Right lobe of liver (tissue), 6 donors: ENCODE measurements around the gene SAFB2. TPM values are rescaled to one million over a fixed set of nuclear protein-coding genes. Genes with fewer than 3 reads are reported as not detected.

Source experiments
- ATAC-seq, 4 donors: fragments of 200-7000 bp; cut with Tn5 transposase; one replicate each; pipeline ENCODE4 v1.9.1; 2020; ENCODE audit warnings: mild to moderate bottlenecking in 4 of 4, moderate library complexity in 4 of 4
- DNase-seq, 3 donors: peaks; one replicate each; pipeline ENCODE4 v3.0.0-alpha.2; 2020
- H3K27ac ChIP-seq, 3 donors: fragments of 200-600 bp; one replicate each; pipeline ENCODE4 v1.8.0; 2022
- H3K27me3 ChIP-seq, 2 donors: fragments of 200-600 bp; one replicate each; pipeline ENCODE4 v1.8.0; 2022
- H3K36me3 ChIP-seq, 4 donors: fragments of 200-600 bp; sonication (generic) in 1 of 4; one replicate each; pipeline versions ENCODE4 v1.5.1 to v1.8.0; 2017 to 2022; ENCODE audit warnings: control low read depth in 1 of 4
- H3K4me1 ChIP-seq, 4 donors: fragments of 200-600 bp; sonication (generic) in 1 of 4; one replicate each; pipeline versions ENCODE4 v1.5.1 to v1.8.0; 2017 to 2022; ENCODE audit warnings: control low read depth in 1 of 4
- H3K4me3 ChIP-seq, 3 donors: fragments of 200-600 bp; one replicate each; pipeline ENCODE4 v1.8.0; 2022
- H3K9me3 ChIP-seq, 4 donors: fragments of 200-600 bp; sonication (generic) in 1 of 4; one replicate each; pipeline versions ENCODE4 v1.5.1 to v1.8.0; 2017 to 2022; ENCODE audit warnings: control low read depth in 1 of 4
- CTCF ChIP-seq, 4 donors: fragments of 200-600 bp in 3 of 4; fragments of 450-650 bp in 1 of 4; IDR thresholded peaks; one replicate each; pipeline versions ENCODE4 v1.5.1 to v1.8.0; 2016 to 2022; ENCODE audit warnings: antibody characterized with exemption in 4 of 4, mild to moderate bottlenecking in 2 of 4
- POLR2A ChIP-seq: fragments of 450-650 bp; IDR thresholded peaks from one replicate; pipeline ENCODE4 v1.6.1; 2017; ENCODE audit warnings: antibody characterized with exemption, mild to moderate bottlenecking
- WGBS: methylation state at CpG from one replicate; pipeline ENCODE4 v1.1.6; 2018; ENCODE audit warnings: low coverage, low lambda C conversion rate; ENCODE audit not compliant: insufficient coverage; ENCODE audit errors: missing lambda C conversion rate; 5-methylcytosine and 5-hydroxymethylcytosine counted together
- intact Hi-C, 2 donors: fragments of 100-400 bp; cut with DNase I; formaldehyde crosslinking; loops; one replicate each; pipeline versions ENCODE4 v1.11.2 to v1.14.1; 2022
- total RNA-seq, 6 experiments: library from RNA; depleted of rRNA in 2 of 6; stranded (reverse); fragments of >200 nt in 2 of 6; fragmentation: NEBNext Ultra II Directional in 3 of 6; extraction: Animal tissue kit (Norgen Biotek cat#: 25700) in 3 of 6; gene quantifications; one replicate each; pipeline versions ENCODE4 v1.1.0 to v1.2.4, GENCODE V29; 2016 to 2023
- donor health status: DM: no; HTN: yes; CAD: no.
- donor health status: DM: no; HTN: no; CAD: no.
- donor health status: DM: no; HTN: no; CAD: no.
- donor health status: DM: no; HTN: yes; CAD: no.
- donor health status: DM: no; HTN: yes; CAD: no.

Gene SAFB2
- total RNA-seq, 6 experiments from 2014 or later: 16.9 to 48.9 (median 41.7) TPM

- no peak overlapping the region for H3K4me3 ChIP-seq
- H3K27me3 ChIP-seq: peaks cover 0 to 5% of the 10 kb centered on the region in 2 donors
- WGBS: 61% methylated on average over 4 of the region's 7 CpGs
- DNase-seq: no peak
- no peak overlapping the region for H3K27ac ChIP-seq
- TF ChIP-seq POLR2A: no peak
- no peak for TF ChIP-seq CTCF (IDR thresholded peaks at IDR 0.05)
- ATAC-seq: no peak
- H3K9me3 ChIP-seq: no peaks in the 10 kb centered on the region
- no peaks in the 10 kb centered on the region for H3K36me3 ChIP-seq
- intact Hi-C loops: no loop called here
- no peaks in the 10 kb centered on the region for H3K4me1 ChIP-seq
These were observed 57.6 kb downstream of the SAFB2 start for GRCh38 chr19:5564930-5565329.

GRCh38 chr19:5563935-5564612, 58.5 kb downstream of the SAFB2 start:
- no peak overlapping the region for H3K4me3 ChIP-seq
- H3K27me3 ChIP-seq: peaks cover 0 to 5% of the 10 kb centered on the region in 2 donors
- no peaks in the 10 kb centered on the region for H3K4me1 ChIP-seq
- H3K9me3 ChIP-seq: no peaks in the 10 kb centered on the region
- TF ChIP-seq POLR2A: no peak
- TF ChIP-seq CTCF (IDR thresholded peaks at IDR 0.05): no peak
- ATAC-seq: no peak
- intact Hi-C loops: no loop called here
- no peak for DNase-seq
- H3K36me3 ChIP-seq: no peaks in the 10 kb centered on the region
- no peak overlapping the region for H3K27ac ChIP-seq
- WGBS: 15% methylated on average over 8 of the region's 14 CpGs

- H3K36me3 ChIP-seq: no peaks in the 10 kb centered on the region
- no peak for ATAC-seq
- no peaks in the 10 kb centered on the region for H3K4me1 ChIP-seq
- no peak for TF ChIP-seq POLR2A
- no peak for TF ChIP-seq CTCF (IDR thresholded peaks at IDR 0.05)
- peaks cover 0 to 5% of the 10 kb centered on the region in 2 donors for H3K27me3 ChIP-seq
- WGBS: 23% methylated on average over 8 of the region's 8 CpGs
- no peak overlapping the region for H3K4me3 ChIP-seq
- no peak for DNase-seq
- no peak overlapping the region for H3K27ac ChIP-seq
- intact Hi-C loops: no loop called here
- no peaks in the 10 kb centered on the region for H3K9me3 ChIP-seq
These were observed 59.6 kb downstream of the SAFB2 start for GRCh38 chr19:5563008-5563431.

- intact Hi-C loops: no loop called here
These were observed 60.3 kb downstream of the SAFB2 start for GRCh38 chr19:5562280-5562679.

More at GRCh38 chr19:5562280-5562679, 60.3 kb downstream of the SAFB2 start:
- Histone ChIP-seq H3K36me3 (no peaks in the 10 kb centered on the region), H3K27me3 (peaks cover 0 to 1% of the 10 kb centered on the region in 2 donors), H3K27ac (no peak overlapping the region), H3K4me1 (no peaks in the 10 kb centered on the region), H3K9me3 (no peaks in the 10 kb centered on the region), H3K4me3 (no peak overlapping the region)
- WGBS: 80% methylated on average over 5 of the region's 7 CpGs
- DNase-seq: no peak
- no peak for ATAC-seq
- TF ChIP-seq POLR2A: no peak
- no peak for TF ChIP-seq CTCF (IDR thresholded peaks at IDR 0.05)
